HG03108 (cell line): ENCODE measurements around the gene ADCY1.

ENCODE experiments used
- ATAC-seq: cut with Tn5 transposase; IDR thresholded peaks from one replicate; pipeline ENCODE4 v1.9.1; 2021; ENCODE audit warnings: moderate library complexity; ENCODE audit not compliant: unreplicated experiment

ADCY1 gene

DNA sequence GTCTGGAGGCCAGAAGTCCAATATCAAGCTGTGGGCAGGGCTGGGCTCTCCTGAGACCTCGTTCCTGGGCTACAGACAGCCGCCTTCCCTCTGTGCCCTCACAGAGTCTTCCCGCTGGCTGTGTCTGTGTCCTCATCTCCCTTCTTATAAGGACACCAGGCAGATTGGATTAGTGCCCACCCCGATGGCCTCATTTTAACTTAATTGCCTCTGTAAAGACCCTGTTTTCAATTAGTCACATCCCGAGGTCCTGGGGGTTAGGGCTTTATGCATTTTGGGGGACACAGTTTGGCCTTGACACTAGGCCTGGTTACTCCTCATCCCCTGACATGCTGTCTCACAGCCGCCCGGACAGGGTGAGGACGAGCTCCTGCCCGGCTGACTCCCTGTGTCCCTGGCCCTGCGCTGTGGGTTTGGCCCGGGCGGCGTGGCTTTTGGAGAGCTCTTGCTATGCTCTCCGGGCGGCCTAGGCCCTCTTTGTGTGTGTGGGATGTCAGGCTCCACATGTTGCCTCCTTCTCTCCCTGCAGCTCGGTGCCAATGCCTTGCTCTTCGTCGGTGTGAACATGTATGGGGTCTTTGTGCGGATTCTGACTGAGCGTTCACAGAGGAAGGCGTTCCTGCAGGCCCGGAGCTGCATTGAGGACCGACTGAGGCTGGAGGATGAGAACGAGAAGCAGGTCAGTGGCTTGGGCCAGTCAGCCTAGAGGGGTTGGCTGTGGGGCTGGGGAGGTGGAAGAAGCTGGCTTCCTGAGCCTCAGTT lies 18.2 kb downstream of the ADCY1 start:
- ATAC-seq = no peak

GRCh38 chr7:45593121-45593541 lies 19.0 kb downstream of the ADCY1 start:
- no peak for ATAC-seq

DNA sequence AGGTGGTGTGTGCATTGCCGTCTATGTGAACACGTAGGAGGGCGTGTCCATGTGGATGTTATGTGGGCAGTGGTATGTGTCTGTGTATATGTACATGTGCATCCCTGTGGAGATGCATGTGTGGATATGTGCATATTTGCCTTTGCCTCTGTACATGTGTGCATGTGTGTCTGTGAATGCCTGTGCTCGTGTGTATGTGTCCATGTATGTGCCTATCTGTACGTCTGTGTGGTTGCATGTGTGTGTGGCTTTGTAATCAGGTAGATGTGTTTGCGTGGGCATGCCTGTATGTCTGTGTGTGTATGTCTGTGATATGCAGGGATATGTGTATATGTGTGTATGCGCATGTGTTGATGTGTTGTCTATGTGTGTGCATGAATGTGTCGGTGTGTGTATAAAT lies 19.7 kb downstream of the ADCY1 start:
- no peak for ATAC-seq

DNA sequence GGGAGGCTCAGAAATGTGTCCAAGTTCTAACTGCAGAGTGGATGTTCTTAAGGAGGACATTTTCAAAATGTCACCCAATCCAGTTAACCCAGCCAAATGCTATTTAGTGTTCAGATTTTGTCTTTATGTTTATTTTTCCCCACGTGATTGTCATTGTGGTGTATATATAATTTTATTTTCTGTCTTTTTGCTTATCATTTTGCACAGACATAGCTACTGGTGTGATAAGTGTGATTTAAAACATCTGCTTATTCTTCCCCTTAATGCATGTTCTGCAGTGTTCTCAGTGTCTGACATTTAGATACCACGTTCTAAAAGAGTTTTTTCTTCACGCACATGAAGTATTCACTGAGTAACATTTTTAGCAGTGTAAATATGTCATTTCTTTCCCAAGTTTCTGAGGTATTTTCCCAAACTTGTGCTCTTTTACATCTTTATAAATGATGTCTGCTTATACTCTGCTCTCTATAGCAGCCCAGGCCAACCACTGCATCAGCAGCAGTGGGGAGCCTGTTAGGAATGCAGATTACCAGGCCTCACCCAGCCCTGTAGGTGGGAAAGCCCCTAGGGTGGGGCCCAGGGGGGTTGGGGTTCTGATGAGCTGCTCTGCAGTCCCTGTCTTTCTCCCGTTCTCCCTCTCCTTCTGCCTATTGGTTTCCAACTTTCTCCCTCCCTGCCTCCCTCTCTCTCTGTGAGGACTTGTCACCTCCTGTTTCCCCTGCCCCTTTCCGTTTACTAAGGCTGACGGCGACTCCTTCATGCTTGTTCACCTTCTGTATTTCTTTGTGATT lies 20.8 kb downstream of the ADCY1 start:
- no peak for ATAC-seq

DNA sequence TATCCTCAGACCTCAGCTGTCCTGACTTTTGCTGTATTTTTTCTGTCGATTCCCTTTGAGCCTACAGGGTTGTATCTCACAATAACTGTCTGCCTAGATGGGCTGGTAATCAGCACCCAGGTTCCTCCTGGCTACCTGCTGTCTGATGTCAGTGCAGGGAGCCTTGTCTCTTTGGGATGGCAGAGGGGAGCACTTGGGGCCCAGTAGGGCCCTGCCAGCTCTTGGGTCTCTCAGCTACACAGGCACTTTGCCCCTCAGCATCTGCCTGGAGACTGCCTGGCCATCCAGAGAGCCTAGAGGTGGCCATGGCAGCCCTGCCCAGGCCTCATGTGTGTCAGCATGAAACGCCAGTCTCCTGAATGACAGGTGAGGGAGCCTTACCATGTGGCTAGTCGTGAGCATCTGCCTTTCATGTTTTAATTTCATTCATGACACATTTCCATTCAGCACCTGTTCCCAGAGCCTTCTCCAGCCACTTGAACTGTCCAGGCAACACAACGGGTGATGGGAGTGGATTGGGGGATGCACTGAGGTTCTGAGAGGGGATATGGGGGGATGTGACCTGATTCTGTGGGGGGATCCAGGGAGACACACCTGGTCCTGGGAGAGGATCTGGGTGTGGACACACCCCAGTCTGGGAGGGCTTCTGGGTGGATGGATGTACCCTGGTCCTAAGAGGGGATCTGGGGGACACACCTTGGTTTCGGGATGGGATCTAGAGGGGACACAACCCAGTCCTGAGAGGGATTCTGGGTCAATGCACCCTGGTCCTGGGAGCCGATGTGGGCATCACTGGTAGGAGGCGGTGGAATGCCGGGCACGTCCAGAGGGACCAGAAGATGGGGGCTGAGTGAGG lies 21.9 kb downstream of the ADCY1 start:
- ATAC-seq = no peak

- no peak for ATAC-seq
Observed at GRCh38 chr7:45596665-45597095, 22.5 kb downstream of the ADCY1 start.

DNA sequence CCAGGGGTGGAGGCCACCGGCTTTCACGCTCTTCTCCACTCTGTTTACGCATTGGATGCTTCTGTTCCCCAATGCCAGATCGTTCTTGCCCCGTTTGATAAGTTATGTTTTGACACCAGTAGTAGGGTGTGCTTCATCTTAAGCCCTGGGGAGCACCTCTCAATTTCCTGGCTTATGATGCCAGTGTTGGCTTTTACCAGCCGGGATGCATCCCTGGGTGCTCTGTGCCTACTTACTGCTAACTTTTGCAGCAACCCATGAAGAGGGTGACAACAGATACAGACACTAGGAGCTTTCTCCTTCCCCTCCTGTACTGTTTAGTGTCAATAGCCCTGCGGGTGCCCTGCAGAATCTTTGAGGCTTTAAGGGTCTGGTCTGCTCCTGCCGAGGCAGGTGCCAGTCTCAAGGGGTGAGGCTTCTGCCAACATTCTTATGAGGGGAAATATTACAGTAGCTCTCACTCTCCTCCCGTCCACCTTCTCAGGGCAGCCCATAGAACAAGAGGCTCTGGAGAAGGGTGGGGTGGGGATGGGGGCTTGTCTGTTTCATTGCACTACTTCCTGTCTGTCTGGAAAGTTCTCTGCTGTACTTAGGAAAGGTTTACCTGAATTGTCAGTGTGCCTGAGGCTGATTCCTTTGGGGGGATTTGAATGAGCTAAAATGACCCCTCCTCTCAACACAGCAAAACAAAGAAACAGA lies 23.3 kb downstream of the ADCY1 start:
- no peak for ATAC-seq

GRCh38 chr7:45598886-45599520 lies 24.8 kb downstream of the ADCY1 start:
- ATAC-seq = no peak

- no peak for ATAC-seq
Observed at GRCh38 chr7:45599851-45600706, 25.9 kb downstream of the ADCY1 start.

DNA sequence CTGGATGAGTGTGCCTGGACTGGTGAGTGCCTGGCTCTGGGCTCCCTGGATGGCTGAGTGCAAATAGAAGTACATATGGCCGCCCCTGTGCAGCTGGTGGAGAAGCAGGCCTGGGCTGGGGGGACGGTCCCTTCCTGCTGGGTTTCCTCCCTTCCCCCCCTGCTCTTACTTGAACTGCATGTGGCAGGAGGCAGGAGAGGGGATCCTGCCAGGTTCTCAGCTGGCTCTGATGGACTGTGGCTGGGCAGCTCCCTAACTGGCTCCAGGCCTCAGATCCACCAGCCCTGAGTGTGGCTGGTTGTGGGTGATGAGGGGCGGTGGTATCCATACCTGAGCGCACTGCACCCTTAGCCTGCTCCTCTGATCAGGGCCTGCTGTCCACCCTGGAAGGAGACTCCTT lies 26.9 kb downstream of the ADCY1 start:
- no peak for ATAC-seq

GRCh38 chr7:45601816-45602540 lies 27.8 kb downstream of the ADCY1 start:
- no peak for ATAC-seq

GRCh38 chr7:45606050-45606449 lies 31.9 kb downstream of the ADCY1 start:
- ATAC-seq = no peak

DNA sequence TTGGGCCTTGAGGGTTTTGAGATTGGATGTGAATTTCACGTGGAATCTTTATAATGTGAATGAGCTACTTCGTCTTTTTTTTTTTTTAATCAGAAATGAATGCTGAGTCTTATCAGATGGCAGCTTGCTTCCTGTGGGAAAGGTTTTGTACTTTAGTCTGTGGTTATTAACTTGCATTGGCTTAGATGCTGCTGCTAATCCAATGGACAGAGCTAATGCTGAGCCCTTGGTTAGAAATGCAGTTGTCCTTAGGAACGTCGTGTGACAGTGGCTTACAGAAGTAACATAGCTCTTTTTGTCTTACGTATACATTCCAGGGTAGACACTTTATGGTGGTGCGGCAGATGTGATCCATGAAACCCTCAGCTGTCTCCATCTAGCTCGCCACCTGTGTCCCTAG lies 32.8 kb downstream of the ADCY1 start:
- no peak for ATAC-seq

GRCh38 chr7:45609180-45609579 lies 35.0 kb downstream of the ADCY1 start:
- no peak for ATAC-seq

- ATAC-seq = no peak
Observed at GRCh38 chr7:45610019-45610418, 35.9 kb downstream of the ADCY1 start.

GRCh38 chr7:45610660-45611299 lies 36.6 kb downstream of the ADCY1 start:
- no peak for ATAC-seq

- no peak for ATAC-seq
Observed at GRCh38 chr7:45617166-45617565, 43.0 kb downstream of the ADCY1 start.

- no peak for ATAC-seq
Observed at GRCh38 chr7:45622058-45622457, 47.9 kb downstream of the ADCY1 start.
